Prostate gland (tissue), 2 donors: ENCODE measurements around the gene TRIM29.

Experiments used
- CTCF ChIP-seq, 4 experiments: fragments of 200-600 bp in 2 of 4; fragments of 450-650 bp in 2 of 4; sonication (generic) in 2 of 4; IDR thresholded peaks; 1 replicate in 3 of 4; 2 replicates in 1 of 4; pipeline ENCODE4 v1.5.1; 2016 to 2019; ENCODE audit warnings: antibody characterized with exemption in 4 of 4, mild to moderate bottlenecking in 2 of 4, moderate library complexity in 2 of 4
- POLR2A ChIP-seq: fragments of 450-650 bp; IDR thresholded peaks from one replicate; pipeline ENCODE4 v1.6.1; 2016; ENCODE audit warnings: antibody characterized with exemption, mild to moderate bottlenecking
- POLR2AphosphoS5 ChIP-seq: sonication (generic); formaldehyde crosslinking; IDR thresholded peaks from one replicate; pipeline ENCODE4 v1.6.1; 2017; ENCODE audit warnings: antibody characterized with exemption

GRCh38 chr11:120142441-120143100 lies 4.7 kb upstream of the TRIM29 start:
- TF ChIP-seq CTCF (IDR thresholded peaks at IDR 0.05): no peak
- TF ChIP-seq POLR2A: no peak
- no peak for TF ChIP-seq POLR2AphosphoS5
